CD4-positive, alpha-beta T cell (primary cell): ENCODE results near the gene FADD. TPM values are rescaled to one million over a fixed set of nuclear protein-coding genes. Genes with fewer than 3 reads are reported as not detected.

Experiments used
- ATAC-seq: fragments of 200-7000 bp; cut with Tn5 transposase; one replicate; pipeline ENCODE4 v1.10.0; 2022; ENCODE audit warnings: mild to moderate bottlenecking; ENCODE audit not compliant: poor library complexity
- CTCF ChIA-PET: fragments of 350-600 bp; sonication (Branson Sonifier 250); formaldehyde crosslinking; loops from one replicate; lab custom pipeline; 2021; ENCODE audit warnings: antibody characterized with exemption, inconsistent platforms; lab: Charles Lee
- POLR2A ChIA-PET: fragments of 350-600 bp; sonication (Branson Sonifier 250); formaldehyde crosslinking; loops from one replicate; lab custom pipeline; 2021; ENCODE audit warnings: antibody characterized with exemption, inconsistent platforms; lab: Charles Lee
- DNase-seq, 14 experiments: peaks; one replicate each; pipeline ENCODE4 v3.0.0-alpha.2; 2013 to 2020; ENCODE audit warnings: mixed read lengths in 2 of 14
- H3K27ac ChIP-seq, 2 donors: one replicate each; pipeline versions ENCODE4 v1.5.1 to v1.7.0; 2013; ENCODE audit warnings: low read length in 2 of 2, low read depth in 1 of 2, mild to moderate bottlenecking in 1 of 2
- H3K27me3 ChIP-seq, 2 experiments: 1 replicate in 1 of 2; 2 replicates in 1 of 2; pipeline versions ENCODE4 v1.6.1 to v1.7.0; 2013; ENCODE audit warnings: low read length in 2 of 2, control low read depth in 1 of 2, mild to moderate bottlenecking in 1 of 2, moderate library complexity in 1 of 2; ENCODE audit not compliant: insufficient read depth in 2 of 2, control insufficient read depth in 1 of 2
- H3K36me3 ChIP-seq: one replicate; pipeline ENCODE4 v1.6.1; 2013; ENCODE audit warnings: low read length, control low read depth; ENCODE audit not compliant: insufficient read depth
- H3K4me1 ChIP-seq: one replicate; pipeline ENCODE4 v1.6.1; 2013; ENCODE audit warnings: low read length, control low read depth; ENCODE audit not compliant: insufficient read depth
- H3K4me3 ChIP-seq: one replicate; pipeline ENCODE4 v1.5.1; 2013; ENCODE audit warnings: mild to moderate bottlenecking, low read length, moderate library complexity
- H3K9me3 ChIP-seq, 2 experiments: 1 replicate in 1 of 2; 2 replicates in 1 of 2; pipeline versions ENCODE4 v1.6.1 to v1.7.0; 2013; ENCODE audit warnings: low read length in 2 of 2, mild to moderate bottlenecking in 2 of 2, control low read depth in 1 of 2, moderate library complexity in 1 of 2; ENCODE audit not compliant: control insufficient read depth in 1 of 2, insufficient read depth in 1 of 2
- H3K27ac Mint-ChIP-seq: one replicate; pipeline ENCODE4 v1.8.0; 2020; ENCODE audit warnings: mixed read lengths
- H3K27me3 Mint-ChIP-seq: one replicate; pipeline ENCODE4 v1.8.0; 2021; ENCODE audit warnings: mixed read lengths
- H3K36me3 Mint-ChIP-seq: one replicate; pipeline ENCODE4 v1.8.0; 2021; ENCODE audit warnings: low read depth, mixed read lengths
- H3K4me1 Mint-ChIP-seq: one replicate; pipeline ENCODE4 v1.8.0; 2021; ENCODE audit warnings: low read depth, mixed read lengths
- H3K4me3 Mint-ChIP-seq: one replicate; pipeline ENCODE4 v1.8.0; 2020; ENCODE audit warnings: mild to moderate bottlenecking, mixed read lengths
- H3K9me3 Mint-ChIP-seq: one replicate; pipeline ENCODE4 v1.8.0; 2020; ENCODE audit warnings: mixed read lengths
- CTCF ChIP-seq: fragments of 200-600 bp; IDR thresholded peaks from one replicate; pipeline ENCODE4 v1.8.0; 2022; ENCODE audit warnings: antibody characterized with exemption, mild to moderate bottlenecking
- intact Hi-C, 2 experiments: fragments of 100-400 bp; cut with DNase I in 1 of 2; cut with micrococcal nuclease in 1 of 2; formaldehyde crosslinking; loops; one replicate each; pipeline versions ENCODE4 v1.15.1 to v1.9.0; 2023 to 2025; cut with DNase I, micrococcal nuclease
- total RNA-seq, 174 experiments: library from RNA in 2 of 174; stranded (reverse) in 2 of 174; gene quantifications; one replicate each; pipeline ENCODE4 v1.2.3 and lab custom pipeline; 2021 to 2026

The FADD gene
- total RNA-seq, 2 experiments from 2014 or later: 14.5 to 16.5 TPM

- Mint-ChIP-seq H3K4me1 (no peaks in the 10 kb centered on the region), H3K27ac (no peak overlapping the region), H3K36me3 (no peaks in the 10 kb centered on the region), H3K9me3 (no peaks in the 10 kb centered on the region), H3K27me3 (peaks cover 5% of the 10 kb centered on the region), H3K4me3 (no peak overlapping the region)
- peaks cover 0 to 3% of the 10 kb centered on the region in 2 experiments for H3K27me3 ChIP-seq
- ChIA-PET CTCF (no interaction called here), POLR2A (no interaction called here)
- no peak for TF ChIP-seq CTCF
- ATAC-seq: no peak
- intact Hi-C loops: no loop called here
- no peaks in the 10 kb centered on the region for H3K4me1 ChIP-seq
- DNase-seq: no peak
- peaks cover 0 to 3% of the 10 kb centered on the region in 2 experiments for H3K9me3 ChIP-seq
- H3K27ac ChIP-seq: no peak overlapping the region
- no peaks in the 10 kb centered on the region for H3K36me3 ChIP-seq
- H3K4me3 ChIP-seq: no peak overlapping the region
These were observed 28.0 kb downstream of the FADD start for GRCh38 chr11:70230840-70231710.

- ATAC-seq: no peak
- no peak overlapping the region for H3K4me3 Mint-ChIP-seq
- no peak for DNase-seq
- POLR2A ChIA-PET: no interaction called here
- no peak overlapping the region for H3K27ac Mint-ChIP-seq
- Histone ChIP-seq H3K27me3 (peaks cover 0 to 3% of the 10 kb centered on the region in 2 experiments), H3K36me3 (no peaks in the 10 kb centered on the region), H3K9me3 (peaks cover 0 to 3% of the 10 kb centered on the region in 2 experiments), H3K4me1 (no peaks in the 10 kb centered on the region), H3K27ac (no peak overlapping the region), H3K4me3 (no peak overlapping the region)
- peaks cover 9% of the 10 kb centered on the region for H3K27me3 Mint-ChIP-seq
- CTCF ChIA-PET: no interaction called here
- no peaks in the 10 kb centered on the region for H3K9me3 Mint-ChIP-seq
- no peaks in the 10 kb centered on the region for H3K4me1 Mint-ChIP-seq
- intact Hi-C loops: no loop called here
- H3K36me3 Mint-ChIP-seq: no peaks in the 10 kb centered on the region
- TF ChIP-seq CTCF: no peak
These were observed 29.9 kb downstream of the FADD start for GRCh38 chr11:70233034-70233433.

GRCh38 chr11:70233511-70233934 is 30.4 kb downstream of the FADD start:
- POLR2A ChIA-PET: no interaction called here
- no peak overlapping the region for H3K27ac Mint-ChIP-seq
- no peak for ATAC-seq

More at GRCh38 chr11:70233511-70233934, 30.4 kb downstream of the FADD start:
- intact Hi-C loops: no loop called here
- CTCF ChIA-PET: no interaction called here
- no peak for TF ChIP-seq CTCF
- no peaks in the 10 kb centered on the region for H3K9me3 Mint-ChIP-seq
- no peak for DNase-seq
- H3K4me3 ChIP-seq: no peak overlapping the region
- H3K27me3 Mint-ChIP-seq: peaks cover 9% of the 10 kb centered on the region
- H3K4me1 ChIP-seq: no peaks in the 10 kb centered on the region
- no peak overlapping the region for H3K27ac ChIP-seq
- H3K9me3 ChIP-seq: peaks cover 0 to 3% of the 10 kb centered on the region in 2 experiments
- no peak overlapping the region for H3K4me3 Mint-ChIP-seq
- peaks cover 0 to 3% of the 10 kb centered on the region in 2 experiments for H3K27me3 ChIP-seq
- H3K4me1 Mint-ChIP-seq: no peaks in the 10 kb centered on the region
- H3K36me3 Mint-ChIP-seq: no peaks in the 10 kb centered on the region
- H3K36me3 ChIP-seq: no peaks in the 10 kb centered on the region
